OCI-LY1 (cell line): Measurements from ENCODE around the gene RTP5.

Source experiments
- H2AFZ ChIP-seq: fragments of 200-600 bp; sonication (generic), shearing (Covaris generic); 2 replicates; pipeline ENCODE4 v1.6.0; 2014; ENCODE audit warnings: antibody characterized with exemption, mild to moderate bottlenecking, low read length
- H3F3A ChIP-seq: fragments of 200-600 bp; sonication (generic), shearing (Covaris generic); 2 replicates; pipeline ENCODE4 v1.6.0; 2014; ENCODE audit warnings: mild to moderate bottlenecking, antibody characterized with exemption, low read length, moderate library complexity; ENCODE audit not compliant: insufficient read depth
- H3K27ac ChIP-seq: fragments of 200-600 bp; sonication (generic); 2 replicates; pipeline ENCODE4 v1.5.1; 2014; ENCODE audit warnings: low read length, mixed run types, mild to moderate bottlenecking, low read depth; ENCODE audit not compliant: poor library complexity, severe bottlenecking
- H3K27me3 ChIP-seq: fragments of 200-600 bp; sonication (generic); 2 replicates; pipeline ENCODE4 v1.6.0; 2014; ENCODE audit warnings: antibody characterized with exemption, mild to moderate bottlenecking, low read length, moderate library complexity; ENCODE audit not compliant: insufficient read depth
- H3K36me3 ChIP-seq: fragments of 200-600 bp; sonication (generic); 2 replicates; pipeline ENCODE4 v1.6.1; 2014; ENCODE audit warnings: mild to moderate bottlenecking, antibody characterized with exemption, low read length, moderate library complexity, mixed read lengths; ENCODE audit not compliant: insufficient read depth
- H3K4me1 ChIP-seq: fragments of 200-600 bp; sonication (generic); 2 replicates; pipeline ENCODE4 v1.5.1; 2014; ENCODE audit warnings: mild to moderate bottlenecking, low read length, moderate library complexity; ENCODE audit not compliant: insufficient read depth, severe bottlenecking
- H3K4me2 ChIP-seq: fragments of 200-600 bp; sonication (generic), shearing (Covaris generic); 2 replicates; pipeline ENCODE4 v1.6.1; 2014; ENCODE audit warnings: low read length
- H3K4me3 ChIP-seq: fragments of 200-600 bp; sonication (generic); 2 replicates; pipeline ENCODE4 v1.5.1; 2014; ENCODE audit warnings: low read length, low read depth, mild to moderate bottlenecking, mixed read lengths; ENCODE audit not compliant: poor library complexity, severe bottlenecking
- H3K79me2 ChIP-seq: fragments of 200-600 bp; shearing (Covaris generic); 2 replicates; pipeline ENCODE4 v1.6.1; 2016; ENCODE audit warnings: mixed run types, low read length, mixed read lengths; ENCODE audit not compliant: insufficient read depth
- H3K9ac ChIP-seq: fragments of 200-600 bp; sonication (generic), shearing (Covaris generic); 2 replicates; pipeline ENCODE4 v1.6.1; 2014; ENCODE audit warnings: mild to moderate bottlenecking, low read length, mixed read lengths
- H3K9me2 ChIP-seq: fragments of 200-600 bp; sonication (generic), shearing (Covaris generic); 2 replicates; pipeline ENCODE4 v1.6.1; 2014; ENCODE audit warnings: low read depth, mild to moderate bottlenecking, low read length, mixed read lengths
- H3K9me3 ChIP-seq: fragments of 200-600 bp; shearing (Covaris generic); 2 replicates; pipeline ENCODE4 v1.6.1; 2014; ENCODE audit warnings: low read length, mixed read lengths
- H4K20me1 ChIP-seq: fragments of 200-600 bp; sonication (generic), shearing (Covaris generic); 2 replicates; pipeline ENCODE4 v1.6.0; 2016; ENCODE audit warnings: mild to moderate bottlenecking, low read length; ENCODE audit not compliant: insufficient read depth
- CTCF ChIP-seq: fragments of 200-600 bp; sonication (generic), shearing (Covaris generic); IDR thresholded peaks from 2 replicates; pipeline ENCODE4 v1.5.1; 2017; ENCODE audit warnings: mild to moderate bottlenecking, antibody characterized with exemption, low read length, moderate library complexity, mixed read lengths
- EZH2 ChIP-seq: fragments of 200-600 bp; sonication (generic), shearing (Covaris generic); IDR thresholded peaks from 2 replicates; pipeline ENCODE4 v1.8.0; 2017; ENCODE audit warnings: borderline replicate concordance, mixed run types, mild to moderate bottlenecking, antibody characterized with exemption, low read length, moderate library complexity, mixed read lengths

RTP5 gene

GRCh38 chr2:241876528-241877196, 7.1 kb downstream of the RTP5 start:
- no peaks in the 10 kb centered on the region for H3K9me3 ChIP-seq
- H4K20me1 ChIP-seq = no peaks in the 10 kb centered on the region
- no peak overlapping the region for H3K9ac ChIP-seq
- TF ChIP-seq CTCF (no peak), EZH2 (no peak)
- H3K27ac ChIP-seq = no peak overlapping the region
- no peak overlapping the region for H2AFZ ChIP-seq
- no peaks in the 10 kb centered on the region for H3F3A ChIP-seq
- no peaks in the 10 kb centered on the region for H3K9me2 ChIP-seq
- no peak overlapping the region for H3K4me2 ChIP-seq
- no peaks in the 10 kb centered on the region; the same call in 1 of the 2 replicates for H3K36me3 ChIP-seq
- H3K4me3 ChIP-seq = no peak overlapping the region
- no peaks in the 10 kb centered on the region; the same call in 1 of the 2 replicates for H3K27me3 ChIP-seq
- H3K4me1 ChIP-seq = peaks cover 10% of the 10 kb centered on the region
- no peaks in the 10 kb centered on the region for H3K79me2 ChIP-seq

- no peaks in the 10 kb centered on the region for H4K20me1 ChIP-seq
- H2AFZ ChIP-seq = no peak overlapping the region
- no peaks in the 10 kb centered on the region; the same call in 1 of the 2 replicates for H3K36me3 ChIP-seq
- no peaks in the 10 kb centered on the region for H3K79me2 ChIP-seq
- no peak overlapping the region for H3K4me2 ChIP-seq
- H3K9me2 ChIP-seq = no peaks in the 10 kb centered on the region
- H3K4me1 ChIP-seq = peaks cover 15% of the 10 kb centered on the region
- H3K4me3 ChIP-seq = no peak overlapping the region
- no peak overlapping the region for H3K9ac ChIP-seq
- no peak for TF ChIP-seq CTCF
- TF ChIP-seq EZH2 = no peak
- no peaks in the 10 kb centered on the region for H3K27me3 ChIP-seq
- no peak overlapping the region for H3K27ac ChIP-seq
- no peaks in the 10 kb centered on the region for H3K9me3 ChIP-seq
- H3F3A ChIP-seq = no peaks in the 10 kb centered on the region
These were observed 7.7 kb downstream of the RTP5 start for GRCh38 chr2:241877197-241877685.

GRCh38 chr2:241877989-241878970, 8.8 kb downstream of the RTP5 start:
- Histone ChIP-seq H3K9me3 (no peaks in the 10 kb centered on the region), H3K4me1 (peaks cover 25% of the 10 kb centered on the region), H3K4me3 (no peak overlapping the region), H3K27me3 (no peaks in the 10 kb centered on the region), H3K9ac (no peak overlapping the region), H3K27ac (no peak overlapping the region), H4K20me1 (no peaks in the 10 kb centered on the region), H3F3A (no peaks in the 10 kb centered on the region), H3K4me2 (no peak overlapping the region), H2AFZ (no peak overlapping the region), H3K36me3 (no peaks in the 10 kb centered on the region; the same call in 1 of the 2 replicates), H3K79me2 (no peaks in the 10 kb centered on the region), H3K9me2 (no peaks in the 10 kb centered on the region)
- TF ChIP-seq CTCF (peak; percentile 60), EZH2 (no peak)
